Naive B cell (primary cell): ENCODE data around the gene SORCS2. TPM values are rescaled to one million over a fixed set of nuclear protein-coding genes. Genes with fewer than 3 reads are reported as not detected.
A peak's percentile ranks its signal among the peaks of the same experiment; 100 is the strongest.

ENCODE experiments used
- ATAC-seq, 2 donors: fragments of 150-1000 bp; cut with Tn5 transposase; 2 replicates each; pipeline ENCODE4 v1.10.0; 2021; ENCODE audit warnings: low read depth in 2 of 2, mild to moderate bottlenecking in 2 of 2, moderate library complexity in 2 of 2
- DNase-seq: peaks from one replicate; pipeline ENCODE4 v3.0.0; 2022
- H3K27ac Mint-ChIP-seq, 6 donors: one replicate each; pipeline ENCODE4 v1.8.0; 2020 to 2022; ENCODE audit warnings: mild to moderate bottlenecking in 6 of 6, mixed read lengths in 6 of 6, moderate library complexity in 5 of 6, inconsistent platforms in 2 of 6
- H3K27me3 Mint-ChIP-seq, 3 donors: one replicate each; pipeline ENCODE4 v1.8.0; 2021 to 2022; ENCODE audit warnings: mixed read lengths in 3 of 3, mild to moderate bottlenecking in 1 of 3
- H3K36me3 Mint-ChIP-seq, 2 donors: one replicate each; pipeline ENCODE4 v1.8.0; 2020 to 2022; ENCODE audit warnings: mixed read lengths in 2 of 2, inconsistent platforms in 1 of 2, mild to moderate bottlenecking in 1 of 2
- H3K4me1 Mint-ChIP-seq, 3 donors: one replicate each; pipeline ENCODE4 v1.8.0; 2020 to 2022; ENCODE audit warnings: mixed read lengths in 3 of 3, inconsistent platforms in 1 of 3, mild to moderate bottlenecking in 1 of 3, moderate library complexity in 1 of 3
- H3K4me3 Mint-ChIP-seq, 8 donors: one replicate each; pipeline ENCODE4 v1.8.0; 2020 to 2022; ENCODE audit warnings: mild to moderate bottlenecking in 8 of 8, mixed read lengths in 8 of 8, moderate library complexity in 8 of 8, inconsistent platforms in 2 of 8
- H3K9me3 Mint-ChIP-seq, 7 donors: one replicate each; pipeline ENCODE4 v1.8.0; 2020 to 2022; ENCODE audit warnings: mixed read lengths in 7 of 7, mild to moderate bottlenecking in 5 of 7, inconsistent platforms in 2 of 7, moderate library complexity in 1 of 7
- polyA plus RNA-seq, 6 donors: library from polyadenylated mRNA; unstranded; fragments of 300-500 nt; fragmentation: Illumina TruSeq; gene quantifications; one replicate each; pipeline ENCODE4 v1.2.3, GENCODE V29; 2021; ENCODE audit warnings: low read depth in 6 of 6

Gene SORCS2
- polyA plus RNA-seq, 6 donors from 2014 or later: not detected

GRCh38 chr4:7753271-7753670, 560.9 kb downstream of the SORCS2 start:
- no peak for ATAC-seq
- H3K27ac Mint-ChIP-seq: no peak overlapping the region
- H3K4me3 Mint-ChIP-seq: no peak overlapping the region
- no peaks in the 10 kb centered on the region for H3K36me3 Mint-ChIP-seq
- H3K9me3 Mint-ChIP-seq: peaks cover 0 to 2% (median 0%) of the 10 kb centered on the region in 7 donors
- peaks cover 0 to 3% (median 0%) of the 10 kb centered on the region in 3 donors for H3K4me1 Mint-ChIP-seq
- H3K27me3 Mint-ChIP-seq: peaks cover 0 to 7% (median 0%) of the 10 kb centered on the region in 3 donors
- no peak for DNase-seq

GRCh38 chr4:7753931-7754465, 561.7 kb downstream of the SORCS2 start:
- DNase-seq (no peak), ATAC-seq (no peak)
- H3K4me1 Mint-ChIP-seq: peaks cover 0 to 3% (median 0%) of the 10 kb centered on the region in 3 donors
- H3K36me3 Mint-ChIP-seq: no peaks in the 10 kb centered on the region
- H3K9me3 Mint-ChIP-seq: peaks cover 0 to 2% (median 0%) of the 10 kb centered on the region in 7 donors
- no peak overlapping the region for H3K27ac Mint-ChIP-seq
- H3K4me3 Mint-ChIP-seq: no peak overlapping the region
- peaks cover 0 to 7% (median 0%) of the 10 kb centered on the region in 3 donors for H3K27me3 Mint-ChIP-seq

GRCh38 chr4:7754565-7755262, 562.4 kb downstream of the SORCS2 start:
- peaks cover 0 to 7% (median 0%) of the 10 kb centered on the region in 3 donors for H3K27me3 Mint-ChIP-seq
- no peak overlapping the region for H3K27ac Mint-ChIP-seq
- peaks cover 0 to 3% (median 0%) of the 10 kb centered on the region in 3 donors for H3K4me1 Mint-ChIP-seq
- peaks cover 0 to 2% (median 0%) of the 10 kb centered on the region in 7 donors for H3K9me3 Mint-ChIP-seq
- H3K4me3 Mint-ChIP-seq: no peak overlapping the region
- H3K36me3 Mint-ChIP-seq: no peaks in the 10 kb centered on the region
- ATAC-seq: no peak
- DNase-seq: no peak

- Mint-ChIP-seq H3K36me3 (no peaks in the 10 kb centered on the region), H3K27me3 (peaks cover 0 to 7% (median 0%) of the 10 kb centered on the region in 3 donors), H3K27ac (no peak overlapping the region)
Measured at GRCh38 chr4:7755561-7755960, 563.2 kb downstream of the SORCS2 start.

GRCh38 chr4:7756071-7756470, 563.7 kb downstream of the SORCS2 start:
- no peak overlapping the region for H3K4me3 Mint-ChIP-seq
- DNase-seq (no peak), ATAC-seq (no peak)
- H3K9me3 Mint-ChIP-seq: peaks cover 0 to 2% (median 0%) of the 10 kb centered on the region in 7 donors
- no peaks in the 10 kb centered on the region for H3K36me3 Mint-ChIP-seq
- peaks cover 0 to 3% (median 0%) of the 10 kb centered on the region in 3 donors for H3K4me1 Mint-ChIP-seq
- H3K27me3 Mint-ChIP-seq: peaks cover 0 to 7% (median 0%) of the 10 kb centered on the region in 3 donors
- H3K27ac Mint-ChIP-seq: no peak overlapping the region

More at GRCh38 chr4:7755561-7755960, 563.2 kb downstream of the SORCS2 start:
- DNase-seq: no peak
- H3K4me3 Mint-ChIP-seq: peak overlapping the region in 1 of 8 donors; percentile 76
- peaks cover 0 to 3% (median 0%) of the 10 kb centered on the region in 3 donors for H3K4me1 Mint-ChIP-seq
- H3K9me3 Mint-ChIP-seq: peaks cover 0 to 2% (median 0%) of the 10 kb centered on the region in 7 donors
- no peak for ATAC-seq

GRCh38 chr4:7756561-7757355, 564.4 kb downstream of the SORCS2 start:
- Mint-ChIP-seq H3K4me1 (peaks cover 0 to 3% (median 0%) of the 10 kb centered on the region in 3 donors), H3K4me3 (no peak overlapping the region), H3K9me3 (no peaks in the 10 kb centered on the region), H3K27me3 (peaks cover 0 to 7% (median 5%) of the 10 kb centered on the region in 3 donors), H3K36me3 (no peaks in the 10 kb centered on the region), H3K27ac (no peak overlapping the region)
- DNase-seq: no peak
- no peak for ATAC-seq

- H3K9me3 Mint-ChIP-seq: no peaks in the 10 kb centered on the region
- no peak overlapping the region for H3K27ac Mint-ChIP-seq
- H3K36me3 Mint-ChIP-seq: no peaks in the 10 kb centered on the region
- peaks cover 0 to 3% (median 0%) of the 10 kb centered on the region in 3 donors for H3K4me1 Mint-ChIP-seq
- ATAC-seq (no peak), DNase-seq (no peak)
- H3K4me3 Mint-ChIP-seq: no peak overlapping the region
- peaks cover 0 to 9% (median 7%) of the 10 kb centered on the region in 3 donors for H3K27me3 Mint-ChIP-seq
Measured at GRCh38 chr4:7757501-7758471, 565.4 kb downstream of the SORCS2 start.

GRCh38 chr4:7758476-7758875, 566.1 kb downstream of the SORCS2 start:
- no peak overlapping the region for H3K27ac Mint-ChIP-seq
- H3K9me3 Mint-ChIP-seq: no peaks in the 10 kb centered on the region
- peaks cover 0 to 9% (median 7%) of the 10 kb centered on the region in 3 donors for H3K27me3 Mint-ChIP-seq
- H3K4me1 Mint-ChIP-seq: peaks cover 0 to 3% (median 0%) of the 10 kb centered on the region in 3 donors
- ATAC-seq (no peak), DNase-seq (no peak)
- H3K4me3 Mint-ChIP-seq: no peak overlapping the region
- no peaks in the 10 kb centered on the region for H3K36me3 Mint-ChIP-seq

GRCh38 chr4:7759216-7759615, 566.9 kb downstream of the SORCS2 start:
- Mint-ChIP-seq H3K27me3 (peaks cover 0 to 9% (median 7%) of the 10 kb centered on the region in 3 donors), H3K27ac (peak overlapping the region in 1 of 6 donors; percentile 22), H3K4me1 (peaks cover 0 to 3% (median 0%) of the 10 kb centered on the region in 3 donors), H3K36me3 (no peaks in the 10 kb centered on the region), H3K9me3 (no peaks in the 10 kb centered on the region), H3K4me3 (peak overlapping the region in 1 of 8 donors; percentile 70)
- no peak for DNase-seq
- no peak for ATAC-seq

- peaks cover 0 to 9% (median 4%) of the 10 kb centered on the region in 3 donors for H3K27me3 Mint-ChIP-seq
- no peaks in the 10 kb centered on the region for H3K36me3 Mint-ChIP-seq
- H3K27ac Mint-ChIP-seq: no peak overlapping the region
- no peak for ATAC-seq
- peak overlapping the region in 1 of 8 donors; percentile 70 for H3K4me3 Mint-ChIP-seq
- peaks cover 0 to 1% (median 0%) of the 10 kb centered on the region in 3 donors for H3K4me1 Mint-ChIP-seq
- H3K9me3 Mint-ChIP-seq: no peaks in the 10 kb centered on the region
- no peak for DNase-seq
Measured at GRCh38 chr4:7759635-7760034, 567.3 kb downstream of the SORCS2 start.

GRCh38 chr4:7760228-7760627, 567.9 kb downstream of the SORCS2 start:
- Mint-ChIP-seq H3K36me3 (no peaks in the 10 kb centered on the region), H3K4me3 (no peak overlapping the region), H3K9me3 (no peaks in the 10 kb centered on the region), H3K4me1 (no peaks in the 10 kb centered on the region), H3K27ac (no peak overlapping the region), H3K27me3 (peaks cover 0 to 9% (median 0%) of the 10 kb centered on the region in 3 donors)
- ATAC-seq (no peak), DNase-seq (no peak)

GRCh38 chr4:7760706-7761105, 568.4 kb downstream of the SORCS2 start:
- Mint-ChIP-seq H3K27me3 (peaks cover 0 to 9% (median 0%) of the 10 kb centered on the region in 3 donors), H3K4me1 (no peaks in the 10 kb centered on the region), H3K9me3 (no peaks in the 10 kb centered on the region), H3K36me3 (no peaks in the 10 kb centered on the region), H3K27ac (no peak overlapping the region), H3K4me3 (no peak overlapping the region)
- no peak for DNase-seq
- ATAC-seq: no peak
